GM18507 (cell line): ENCODE measurements around the gene ATF6.
A peak's percentile ranks its signal among the peaks of the same experiment; 100 is the strongest.

Experiments used
- DNase-seq: peaks from one replicate; pipeline ENCODE4 v3.0.0; 2011; ENCODE audit warnings: low read depth; ENCODE audit not compliant: insufficient read length; ENCODE audit errors: extremely low spot score
- FAIRE-seq: peaks from 2 replicates; lab custom pipeline; 2011; peaks lifted over from hg19 to GRCh38; lab: Jason Lieb, UNC

The ATF6 gene

DNA sequence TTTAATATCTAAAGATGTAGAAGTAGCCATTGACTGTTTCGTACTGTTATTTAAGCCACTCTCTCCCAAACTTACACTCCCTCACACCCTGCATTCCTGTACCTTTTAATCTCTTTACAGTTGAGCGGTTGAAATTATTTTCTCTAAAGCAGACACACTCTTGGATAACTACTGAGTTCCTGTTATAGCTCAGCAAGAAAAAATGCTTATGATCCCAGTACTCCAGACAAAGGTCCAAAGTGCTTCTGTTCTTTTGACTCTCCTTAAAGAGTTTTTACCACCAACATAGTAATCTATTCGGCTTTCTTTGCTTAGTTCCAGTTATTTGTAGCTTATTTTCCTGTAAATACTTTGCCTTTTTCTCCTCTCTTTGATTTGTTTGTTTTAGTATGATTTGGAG, 100.1 kb downstream of the ATF6 start:
- FAIRE-seq = no peak
- no peak for DNase-seq

DNA sequence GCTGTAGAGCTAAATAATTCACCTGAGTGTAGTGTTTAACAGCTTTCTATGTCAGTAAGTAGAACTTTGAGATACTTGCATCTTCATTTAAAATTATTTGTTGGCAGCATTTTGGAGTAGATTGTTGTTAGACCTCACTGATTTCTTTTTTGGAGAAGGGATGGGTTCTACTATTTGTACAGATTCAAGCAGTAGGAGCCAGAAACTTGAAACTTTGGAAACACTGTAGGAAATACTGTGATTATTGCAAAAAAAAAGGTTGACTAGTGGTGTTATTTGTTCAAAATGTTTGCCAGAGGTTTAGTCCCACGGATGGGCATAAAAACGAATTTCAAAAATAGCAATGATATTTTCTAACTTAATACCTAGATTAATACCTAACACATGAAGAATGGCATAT, 102.7 kb downstream of the ATF6 start:
- no peak for FAIRE-seq
- no peak for DNase-seq

GRCh38 chr1:161869291-161869690, 103.2 kb downstream of the ATF6 start:
- FAIRE-seq (no peak), DNase-seq (no peak)

- FAIRE-seq (no peak), DNase-seq (no peak)
Observed at GRCh38 chr1:161872506-161872905, 106.4 kb downstream of the ATF6 start.

DNA sequence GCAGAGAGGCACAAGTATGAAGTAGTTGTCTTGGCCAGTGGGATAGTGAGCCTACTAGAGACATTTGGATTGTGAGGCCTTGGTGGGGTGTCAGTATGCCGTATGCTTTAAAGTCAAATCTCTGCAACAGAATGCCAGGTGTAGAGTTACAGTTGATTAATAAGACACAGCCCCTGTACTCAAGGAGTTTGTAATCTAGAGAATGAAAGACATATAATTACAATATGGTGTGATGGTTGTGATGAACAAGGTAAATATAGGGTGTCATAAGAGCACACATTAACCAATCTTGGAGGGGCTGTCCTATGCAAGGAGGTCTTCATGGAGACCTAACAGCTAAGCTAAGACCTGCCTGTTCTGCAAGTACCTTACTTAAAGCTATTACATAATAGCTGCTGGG, 113.1 kb downstream of the ATF6 start:
- no peak for FAIRE-seq
- DNase-seq = no peak

- no peak for FAIRE-seq
- DNase-seq = no peak
Observed at GRCh38 chr1:161884475-161884874, 118.4 kb downstream of the ATF6 start.

DNA sequence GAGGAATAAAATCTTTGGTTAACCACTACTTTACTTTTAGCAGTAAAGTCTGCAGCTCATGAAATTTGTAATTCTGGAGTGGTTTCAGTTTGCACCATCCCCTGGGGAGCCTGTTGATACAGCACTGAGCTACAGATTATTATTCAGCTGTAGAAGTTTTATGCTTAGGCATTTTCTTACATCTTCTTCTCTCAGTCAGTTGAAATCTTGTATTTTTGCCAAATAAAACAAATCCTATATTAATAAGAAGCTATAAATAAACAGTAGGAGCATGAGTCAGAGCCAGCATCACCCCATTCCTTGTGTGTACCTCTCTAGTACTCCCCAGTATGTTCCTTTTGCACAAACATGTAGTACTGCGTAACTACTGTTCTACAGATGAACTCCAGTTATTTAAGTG, 118.9 kb downstream of the ATF6 start:
- DNase-seq (no peak), FAIRE-seq (no peak)

- no peak for FAIRE-seq
- no peak for DNase-seq
Observed at GRCh38 chr1:161885759-161886158, 119.6 kb downstream of the ATF6 start.

- FAIRE-seq (no peak), DNase-seq (no peak)
Observed at GRCh38 chr1:161886589-161886988, 120.5 kb downstream of the ATF6 start.

- FAIRE-seq (no peak), DNase-seq (no peak)
Observed at GRCh38 chr1:161887730-161888287, 121.7 kb downstream of the ATF6 start.

DNA sequence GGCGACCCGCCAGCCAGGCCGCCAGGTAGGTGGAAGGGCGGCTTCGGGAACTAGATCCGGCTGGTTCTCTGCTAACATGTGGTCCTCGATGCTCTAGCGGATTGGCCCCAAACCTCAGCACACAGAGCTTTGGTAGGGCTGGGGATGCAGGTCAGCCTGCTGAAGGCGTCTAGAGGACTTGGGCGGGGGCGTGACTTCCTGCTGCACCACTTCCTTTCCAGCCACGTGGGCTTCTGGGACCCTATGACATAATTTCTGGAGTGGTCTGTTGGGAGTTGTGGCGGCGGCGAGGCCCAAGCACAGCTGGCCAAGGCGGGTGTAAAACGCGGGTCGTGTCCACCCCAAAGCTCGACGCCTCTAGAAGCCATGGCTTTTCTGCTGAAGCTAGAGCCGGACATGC, 124.5 kb downstream of the ATF6 start:
- no peak for FAIRE-seq
- no peak for DNase-seq

- FAIRE-seq (no peak), DNase-seq (no peak)
Observed at GRCh38 chr1:161899091-161899490, 133.0 kb downstream of the ATF6 start.

GRCh38 chr1:161900160-161900559, 134.0 kb downstream of the ATF6 start:
- FAIRE-seq (no peak), DNase-seq (no peak)

DNA sequence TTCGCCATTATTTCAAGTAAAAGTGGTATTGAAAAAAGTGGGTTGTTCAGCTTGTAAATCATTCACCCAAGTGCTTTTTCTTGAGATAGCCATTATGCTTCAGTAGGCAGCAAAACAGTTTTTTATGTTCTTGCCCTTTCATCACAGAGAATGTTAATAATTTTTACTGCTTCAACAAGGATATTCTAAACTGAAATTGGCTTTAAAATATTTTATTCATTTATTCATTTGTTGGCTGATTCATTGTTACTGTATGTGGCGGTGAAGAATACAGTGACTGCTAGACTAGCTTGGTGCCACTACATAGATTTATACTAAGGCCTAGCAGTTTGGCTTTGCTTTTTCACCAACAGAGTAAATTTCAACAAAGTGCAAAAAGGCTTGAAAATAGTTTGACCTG, 136.1 kb downstream of the ATF6 start:
- FAIRE-seq = no peak
- no peak for DNase-seq

DNA sequence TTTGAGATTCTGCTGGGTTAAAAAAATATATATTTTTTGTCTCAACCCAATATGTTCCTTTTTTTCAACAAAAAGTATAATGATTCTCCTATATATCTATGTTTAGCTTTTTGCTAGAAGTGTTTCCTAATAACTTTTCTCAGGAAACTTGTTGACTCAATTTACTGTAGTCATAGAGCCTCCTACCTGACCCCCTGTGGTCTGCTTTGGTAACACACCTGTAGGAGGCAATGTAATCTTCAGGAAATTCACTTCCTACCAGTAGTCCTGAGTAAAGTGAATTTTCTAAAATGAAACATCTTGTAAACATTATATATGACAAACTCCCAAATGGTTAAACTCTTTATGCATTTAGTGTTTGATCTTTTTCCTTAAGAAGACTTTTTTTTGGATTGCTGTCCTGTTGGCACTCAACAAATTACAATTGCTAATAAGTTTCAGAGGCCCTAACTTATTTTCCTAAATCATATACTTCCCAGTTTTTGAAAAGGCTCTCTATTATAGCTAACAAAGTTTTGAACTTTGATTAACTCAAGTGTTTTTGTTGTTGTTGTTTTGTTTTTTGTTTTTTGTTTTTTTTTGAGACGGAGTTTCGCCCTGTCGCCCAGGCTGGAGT, 139.3 kb downstream of the ATF6 start:
- FAIRE-seq (peak; percentile 58), DNase-seq (no peak)

GRCh38 chr1:161907265-161907664, 141.1 kb downstream of the ATF6 start:
- DNase-seq = no peak
- no peak for FAIRE-seq

DNA sequence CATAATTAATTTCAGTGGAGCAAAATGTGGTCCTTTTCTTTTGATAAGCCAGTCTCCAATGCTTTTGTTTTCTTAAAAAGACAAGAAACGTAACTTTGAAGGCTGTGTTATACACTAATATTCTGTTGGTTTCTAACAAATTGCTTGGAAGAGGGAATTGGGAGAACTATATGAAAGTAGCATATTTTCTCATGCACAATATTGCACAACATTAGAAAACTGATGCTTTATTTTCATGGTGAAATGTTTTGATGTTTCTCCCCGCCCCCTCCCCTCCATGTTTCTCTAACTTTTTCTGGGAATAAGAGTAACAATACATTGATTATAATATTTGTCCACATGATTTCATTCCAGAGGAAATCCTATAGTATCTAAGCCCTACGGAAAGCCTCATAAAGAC, 142.1 kb downstream of the ATF6 start:
- no peak for FAIRE-seq
- DNase-seq = no peak

DNA sequence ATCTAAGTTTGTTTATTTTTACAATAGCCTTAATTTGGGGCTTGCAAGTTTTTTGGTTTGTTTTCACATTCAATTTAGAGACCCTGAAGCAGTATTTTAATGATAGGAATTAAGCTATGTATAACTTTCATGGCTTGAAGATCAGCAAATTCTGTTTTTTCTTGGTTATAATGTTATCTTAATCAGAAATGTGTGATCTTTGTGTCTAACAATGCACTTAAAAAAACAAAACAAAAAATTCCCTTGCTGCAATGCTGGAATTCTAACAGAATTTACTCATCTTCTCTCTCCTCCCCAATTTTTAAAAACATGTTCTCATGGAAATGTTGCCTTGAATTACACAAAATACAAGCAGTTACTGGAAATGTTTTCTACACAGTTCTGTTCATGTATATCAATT, 144.5 kb downstream of the ATF6 start:
- FAIRE-seq = no peak
- no peak for DNase-seq

- no peak for FAIRE-seq
- no peak for DNase-seq
Observed at GRCh38 chr1:161913482-161914140, 147.5 kb downstream of the ATF6 start.

DNA sequence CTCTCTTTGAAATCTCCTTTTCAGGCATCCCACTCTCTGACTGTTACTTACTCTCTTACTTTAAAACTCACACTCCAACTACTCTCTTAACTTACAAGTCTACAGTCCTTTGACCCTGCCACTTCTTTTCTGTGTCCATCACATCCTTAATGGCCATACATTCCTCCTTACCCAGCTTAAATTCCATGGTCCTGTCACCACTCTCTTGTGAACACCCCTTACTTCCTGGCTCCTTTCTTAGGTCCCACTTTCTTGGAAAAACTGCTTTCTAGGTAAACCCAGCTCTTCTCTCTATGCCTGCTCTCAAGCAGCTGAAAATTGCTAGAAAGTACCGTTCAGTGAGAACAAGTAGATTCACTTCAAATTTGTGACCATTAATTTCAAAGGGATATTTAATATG, 148.5 kb downstream of the ATF6 start:
- no peak for FAIRE-seq

DNA sequence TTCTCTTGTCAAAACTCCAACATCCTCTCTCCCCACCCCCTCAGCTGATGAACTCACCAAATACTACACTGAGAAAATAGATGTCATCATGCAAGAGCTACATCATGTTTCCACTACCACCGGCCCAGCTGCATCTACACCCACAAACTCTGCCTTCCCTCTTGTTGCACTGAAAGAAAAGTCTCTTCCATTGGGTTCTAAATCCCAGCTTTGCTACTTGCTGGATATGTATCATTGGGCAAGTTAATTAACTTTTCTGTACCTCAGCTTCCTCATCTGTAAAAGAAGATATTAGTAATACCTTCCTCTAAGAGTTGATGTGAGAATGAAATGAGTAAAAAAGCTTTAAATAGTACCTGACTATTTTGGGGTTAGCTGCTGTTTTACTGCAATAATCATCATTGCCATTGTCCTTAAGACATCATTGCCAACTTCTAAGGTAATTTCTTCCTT, 149.0 kb downstream of the ATF6 start:
- FAIRE-seq = peak; percentile 79

More for the DNA sequence above, 148.5 kb downstream of the ATF6 start:
- no peak for DNase-seq

More for the DNA sequence above, 149.0 kb downstream of the ATF6 start:
- no peak for DNase-seq
